DMS53 (cell line): ENCODE data around the gene ADAT3.
A peak's percentile ranks its signal among the peaks of the same experiment; 100 is the strongest.

Experiments used
- DNase-seq: peaks from one replicate; lab custom pipeline; 2025; lab: John Stamatoyannopoulos, UW

ADAT3 gene

DNA sequence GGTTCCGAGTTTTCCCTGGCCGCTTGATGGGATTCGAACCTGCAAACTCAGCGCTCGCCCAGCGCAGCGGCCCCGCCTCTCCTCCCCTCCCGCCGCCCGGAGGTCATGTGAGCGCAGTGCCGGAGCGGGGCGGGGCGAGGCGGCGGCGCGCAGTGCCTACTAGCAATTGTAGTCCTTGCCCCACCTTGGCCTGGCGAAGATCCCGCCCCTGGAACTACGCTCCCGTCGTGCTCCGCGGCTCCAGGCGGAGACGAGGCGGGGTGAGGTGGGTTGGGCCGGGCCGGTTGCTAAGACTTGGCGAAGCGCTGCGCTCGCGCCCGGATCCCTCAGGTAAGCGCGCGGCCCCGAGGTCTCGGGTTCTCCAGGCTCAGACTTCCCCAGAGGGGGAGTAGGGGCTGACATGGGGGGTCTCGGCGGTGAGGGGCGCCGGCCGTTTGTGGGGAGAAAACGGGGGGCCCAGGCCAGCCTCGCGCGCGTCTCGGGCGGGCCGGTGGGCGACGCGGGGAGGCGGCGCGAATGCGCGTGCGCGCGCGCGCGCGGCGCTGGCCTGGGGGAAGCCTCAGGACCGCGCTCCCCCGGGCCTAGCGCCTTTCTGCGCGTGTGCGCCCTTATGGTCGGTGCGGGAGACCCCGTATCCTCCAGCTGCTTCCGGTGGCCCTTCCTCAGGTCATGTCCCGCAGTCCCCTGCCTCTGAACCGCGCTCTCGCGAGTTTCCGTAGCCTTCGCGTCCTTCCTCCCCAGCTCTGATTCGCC is at the start of gene ADAT3, which contains the start of gene SCAMP4:
TSS of gene ADAT3 (plus strand) at position 290 of the 753 bp plus-strand sequence. CDS start 6,649 bp downstream, outside the sequence.
TSS of gene SCAMP4 (plus strand) at position 290 of the 753 bp plus-strand sequence. CDS start 9,621 bp downstream, outside the sequence.
- peak; percentile 98 for DNase-seq

DNA sequence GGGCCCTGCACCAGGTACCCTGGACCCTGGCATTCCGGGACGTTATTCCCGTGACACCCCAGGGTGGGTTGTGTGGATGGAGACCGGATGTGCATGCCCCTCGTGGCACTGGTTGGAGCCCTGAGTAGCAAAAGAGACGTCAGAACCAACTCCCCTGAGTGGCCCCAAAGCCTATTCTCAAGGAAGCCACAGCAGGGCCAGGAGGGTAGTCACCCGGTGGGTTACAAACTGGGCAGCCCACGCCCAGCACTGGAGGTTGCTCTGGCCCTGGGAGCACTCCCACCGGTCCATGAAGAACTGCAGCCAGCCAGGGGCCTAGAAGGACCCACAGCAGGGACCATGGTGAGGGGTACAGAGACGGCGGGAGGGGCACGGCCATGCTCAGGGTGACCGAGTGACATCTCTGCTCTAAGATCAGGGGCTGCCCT is 49.4 kb upstream of the ADAT3 start:
- no peak for DNase-seq

DNA sequence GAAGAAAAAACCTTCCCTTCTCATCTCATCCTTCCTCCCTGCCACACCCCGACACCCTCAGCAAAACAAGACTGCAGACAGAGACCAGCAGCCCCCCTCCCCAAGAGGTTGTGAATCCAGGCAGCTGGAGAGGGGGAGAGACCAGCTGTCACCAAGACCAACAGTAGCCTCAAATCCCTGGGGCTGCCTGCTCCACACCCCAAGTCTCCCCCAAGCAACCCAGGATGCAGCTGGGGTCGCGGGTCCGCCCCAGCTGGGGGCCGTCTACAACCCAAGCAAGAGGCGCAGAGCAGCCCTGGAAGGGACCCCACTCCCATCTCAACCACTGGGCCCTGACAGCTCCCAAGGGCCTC is 48.9 kb upstream of the ADAT3 start:
- no peak for DNase-seq

GRCh38 chr19:1856698-1857603 is 48.2 kb upstream of the ADAT3 start:
- no peak for DNase-seq

DNA sequence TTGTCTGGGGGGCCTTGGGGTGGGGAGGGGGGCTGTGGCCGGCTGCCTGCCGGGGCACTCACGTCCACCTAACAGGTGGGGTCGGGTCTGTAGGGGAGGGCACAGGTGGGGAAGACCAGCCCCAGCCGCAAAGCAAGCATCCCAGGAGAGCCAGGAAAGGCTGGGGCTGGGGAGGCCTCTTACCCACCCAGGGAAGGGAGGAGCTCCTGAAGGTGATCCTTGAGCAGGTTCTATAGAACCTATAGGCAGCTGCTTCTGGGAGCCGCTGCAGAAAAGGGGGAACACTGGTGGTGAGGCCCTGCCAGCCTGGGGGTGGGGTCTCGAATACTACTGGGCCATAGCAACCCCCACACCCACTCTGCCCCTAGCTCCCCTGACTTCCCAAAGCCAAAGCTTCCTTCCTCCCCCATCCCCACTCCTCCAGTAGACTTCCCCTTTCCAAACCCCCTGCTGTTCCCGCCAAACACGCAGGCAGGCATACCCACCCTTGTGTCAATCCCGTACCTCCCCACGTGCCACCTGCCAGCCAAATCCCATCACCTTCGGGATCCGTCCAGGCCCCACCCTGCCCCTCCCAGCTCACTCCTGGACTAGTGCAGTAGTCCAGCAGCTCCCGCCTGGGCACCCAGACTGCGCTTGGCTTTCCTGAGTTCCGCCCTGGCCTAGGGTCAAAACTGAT is 47.4 kb upstream of the ADAT3 start:
- no peak for DNase-seq

GRCh38 chr19:1858412-1859081 is 46.7 kb upstream of the ADAT3 start:
- DNase-seq, result no peak

DNA sequence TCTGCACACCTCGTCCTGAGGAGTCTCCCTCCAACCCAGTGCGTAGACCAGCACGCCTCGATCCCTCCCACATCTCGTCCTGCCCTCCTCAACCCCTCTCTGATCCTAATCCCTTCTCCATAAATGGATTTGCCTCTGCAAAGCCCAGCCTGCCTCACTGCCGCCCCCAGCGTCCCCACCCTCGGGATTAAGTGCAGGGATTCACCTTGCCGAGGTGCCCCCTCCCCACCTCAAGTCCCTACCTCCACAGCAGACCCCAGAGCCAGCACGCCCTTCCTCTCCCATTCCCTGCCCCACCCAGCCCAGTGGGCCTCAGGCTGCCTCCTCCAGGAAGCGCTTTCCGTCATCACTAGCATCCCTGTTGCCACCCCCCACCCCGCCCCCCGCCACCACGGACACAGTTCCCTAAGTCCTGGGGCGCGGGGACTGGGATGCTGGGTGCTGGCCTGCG is 45.8 kb upstream of the ADAT3 start:
- no peak for DNase-seq

GRCh38 chr19:1860042-1860775 is 45.0 kb upstream of the ADAT3 start:
- peak; percentile 64 for DNase-seq

- DNase-seq, result no peak
Observed at GRCh38 chr19:1860821-1861598, 44.2 kb upstream of the ADAT3 start.

GRCh38 chr19:1861599-1862031 is 43.6 kb upstream of the ADAT3 start:
- no peak for DNase-seq

- DNase-seq, result no peak
Observed at GRCh38 chr19:1862068-1862423, 43.2 kb upstream of the ADAT3 start.

- DNase-seq, result peak; percentile 69
Observed at GRCh38 chr19:1862424-1863327, 42.5 kb upstream of the ADAT3 start.

GRCh38 chr19:1863328-1863637 is 41.9 kb upstream of the ADAT3 start, which contains the start of gene KLF16:
KLF16 (minus strand) TSS chr19:1863579; CDS start chr19:1863497, 82 bp downstream.
- DNase-seq, result no peak

- peak; percentile 97 for DNase-seq
Observed at GRCh38 chr19:1863638-1864479, 41.3 kb upstream of the ADAT3 start.

GRCh38 chr19:1864480-1865171 is 40.6 kb upstream of the ADAT3 start:
- peak; percentile 78 for DNase-seq

DNA sequence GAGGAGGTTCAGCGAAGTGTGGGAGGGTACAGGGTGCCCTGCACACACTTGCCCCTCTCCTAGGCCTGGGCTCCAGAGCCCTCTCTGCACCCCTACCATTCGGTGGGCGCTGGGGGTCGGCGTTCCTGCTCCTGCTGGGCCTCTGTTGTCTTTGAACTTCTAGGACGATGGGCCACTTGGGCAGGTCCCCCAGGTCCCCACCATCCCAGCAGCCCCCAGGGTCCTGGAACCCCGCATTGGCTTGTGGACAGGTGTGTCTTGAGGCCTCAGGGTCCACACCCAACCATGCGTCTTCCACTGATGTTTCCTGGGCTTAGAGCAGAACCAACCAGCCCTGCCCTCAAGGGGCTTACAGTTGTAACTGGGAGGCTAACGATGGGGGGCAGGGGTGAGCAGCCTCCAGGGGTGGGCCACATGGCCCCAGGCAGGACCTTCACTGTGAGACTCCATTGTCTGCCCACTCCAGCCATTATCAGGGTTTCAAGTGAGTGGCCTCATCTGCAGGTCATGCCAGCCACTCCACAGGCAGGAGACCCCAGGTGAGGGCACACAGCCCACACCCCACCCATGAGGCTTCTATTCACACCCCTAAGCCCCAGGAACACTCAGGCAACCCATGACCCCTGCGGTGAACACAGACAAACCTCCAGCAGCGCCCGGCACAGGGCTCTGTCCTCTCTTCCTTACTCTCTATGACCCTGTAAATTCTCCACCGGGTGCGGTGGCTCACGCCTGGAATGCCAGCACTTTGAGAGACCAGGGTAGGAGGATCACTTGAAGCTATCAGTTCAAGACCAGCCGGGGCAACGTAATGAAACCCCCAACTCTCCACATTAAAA is 39.8 kb upstream of the ADAT3 start:
- DNase-seq, result no peak
